ENCODE results near the gene C18orf54.
"Not testable (repeated sequence)": the region's sequence is repeated elsewhere in the genome, so short reads cannot be mapped to it uniquely, and the experiment has no call there.

Gene C18orf54

DNA sequence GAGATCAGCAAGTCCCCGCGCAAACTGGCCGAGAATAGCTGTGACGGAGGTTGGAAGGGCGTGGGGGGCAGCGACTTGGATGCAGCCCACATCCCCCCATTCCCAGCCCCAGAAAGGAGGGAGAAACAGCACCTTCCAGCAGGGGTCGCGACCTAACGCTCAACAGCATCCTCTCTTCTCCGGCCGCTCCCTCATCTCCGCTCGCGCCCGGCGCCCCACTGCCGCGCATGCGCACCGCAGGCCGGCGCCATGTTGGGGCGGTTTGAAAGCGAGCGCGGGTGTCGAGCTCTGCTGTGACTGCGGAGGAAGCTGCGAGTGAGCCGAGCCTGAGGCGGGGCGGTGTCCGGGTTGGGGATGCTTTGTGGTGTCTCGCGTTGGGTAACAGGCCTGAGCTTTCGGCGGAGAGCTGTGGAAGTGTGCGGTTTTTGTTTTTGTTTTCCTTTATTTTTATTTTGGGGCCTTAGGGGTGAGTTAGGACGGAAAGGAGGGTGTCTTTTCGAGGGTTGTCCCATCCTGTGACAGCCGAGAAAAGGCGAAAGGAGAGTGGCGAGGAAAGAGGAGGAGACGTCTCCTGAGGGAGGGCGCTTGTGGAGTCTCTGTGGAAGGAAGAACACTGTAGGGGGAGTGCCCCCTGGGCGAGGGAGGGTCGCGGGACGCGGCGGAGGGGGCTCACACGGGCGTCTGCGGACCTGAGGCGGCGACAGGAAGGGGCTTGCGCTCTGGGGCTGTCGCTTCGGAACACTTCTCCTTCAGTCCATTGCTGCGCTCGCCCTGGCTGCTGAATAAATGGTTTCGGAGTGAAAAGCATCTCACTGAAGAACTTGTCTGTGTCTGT lies at the start of gene C18orf54, which contains the start of gene STARD6:
C18orf54 (plus strand) TSS at position 247 of the 835 bp plus-strand sequence. CDS start 2,667 bp downstream, outside the sequence.
STARD6 (minus strand) TSS at position 199 of the 835 bp plus-strand sequence. CDS start 3,285 bp downstream, outside the sequence.
- DNase-seq (ENCODE audit: low read depth): peak; percentile 80

GRCh38 chr18:54309564-54309963 lies 48.1 kb upstream of the C18orf54 start:
- DNase-seq (ENCODE audit: low read depth): not testable (repeated sequence)

DNA sequence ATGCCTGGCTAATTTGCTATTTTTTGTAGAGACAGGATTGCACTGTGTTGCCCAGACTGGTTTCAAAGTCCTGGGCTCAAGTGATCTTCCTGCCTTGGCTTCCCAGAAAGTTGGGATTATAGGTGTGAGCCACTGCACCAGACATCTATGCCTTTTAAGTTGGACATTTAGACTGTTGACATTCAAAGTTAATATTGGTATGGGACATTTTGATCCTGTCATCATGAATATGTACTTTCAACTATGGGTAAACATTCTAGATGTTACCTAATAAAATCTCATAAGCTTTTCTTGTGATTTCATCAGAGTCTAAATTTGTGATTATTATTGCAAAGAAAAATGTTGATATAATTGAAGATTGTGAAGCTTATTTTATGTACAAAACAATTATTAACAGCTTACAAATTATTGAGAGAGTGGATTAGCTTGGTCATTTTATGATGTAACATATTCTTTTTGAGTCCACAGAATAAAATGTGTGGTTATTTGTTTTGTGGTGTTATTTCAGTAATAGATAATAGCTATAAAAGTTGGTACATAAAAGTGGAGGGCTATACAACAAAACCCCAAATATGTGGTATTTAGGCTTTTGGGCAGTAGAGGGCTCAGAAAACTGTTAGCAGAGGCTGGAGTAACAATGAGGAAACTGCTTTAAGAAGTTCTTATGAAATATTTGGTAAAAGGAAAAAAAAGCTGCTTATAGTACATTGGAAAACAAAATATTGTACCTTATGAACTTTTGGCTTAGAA lies 41.5 kb upstream of the C18orf54 start:
- no peak for DNase-seq (ENCODE audit: low read depth)

GRCh38 chr18:54323561-54323960 lies 34.1 kb upstream of the C18orf54 start:
- DNase-seq (ENCODE audit: low read depth): no peak

- DNase-seq (ENCODE audit: low read depth): no peak
Observed at GRCh38 chr18:54323970-54324369, 33.7 kb upstream of the C18orf54 start.

DNA sequence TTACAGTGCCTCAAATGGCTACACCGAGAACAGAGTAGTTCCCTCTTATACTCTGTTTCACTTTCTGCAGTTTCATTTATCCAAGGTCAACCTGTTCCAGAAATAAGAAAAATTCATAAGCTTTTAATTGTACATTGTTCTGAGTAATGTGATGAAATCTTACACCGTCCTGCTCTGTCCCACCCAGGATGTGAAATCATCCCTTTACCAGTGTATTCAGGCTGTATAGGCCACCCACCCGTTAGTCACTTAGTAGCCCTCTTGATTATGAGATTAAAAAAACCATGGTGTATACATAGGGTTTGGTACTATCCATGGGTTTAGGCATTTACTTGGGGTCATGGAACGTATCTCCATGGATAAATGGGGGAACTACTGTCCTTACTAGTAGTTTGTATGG lies 29.9 kb upstream of the C18orf54 start:
- DNase-seq (ENCODE audit: low read depth): no peak

- no peak for DNase-seq (ENCODE audit: low read depth)
Observed at GRCh38 chr18:54329787-54330186, 27.9 kb upstream of the C18orf54 start.

GRCh38 chr18:54330768-54331548 lies 26.7 kb upstream of the C18orf54 start:
- no peak for DNase-seq (ENCODE audit: low read depth)

- no peak for DNase-seq (ENCODE audit: low read depth)
Observed at GRCh38 chr18:54335638-54336173, 22.0 kb upstream of the C18orf54 start.

DNA sequence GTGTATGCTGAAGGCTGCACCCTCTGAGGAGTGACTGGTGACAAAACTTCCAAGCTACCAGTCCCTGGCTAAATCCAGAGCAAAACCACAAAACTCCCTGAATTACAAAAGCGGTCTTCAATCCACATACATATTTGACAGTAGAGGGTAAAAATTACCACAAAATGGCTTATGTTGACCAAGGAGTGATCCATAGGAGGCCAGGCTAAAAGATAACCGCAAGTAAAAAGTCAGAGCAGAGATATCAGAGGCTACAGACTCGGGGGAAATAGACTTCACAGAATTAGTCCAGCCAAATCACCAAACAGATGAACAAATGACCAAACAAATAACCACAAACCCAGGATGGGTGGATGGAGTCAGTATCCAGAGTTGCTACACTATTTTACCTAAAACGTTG lies 19.5 kb upstream of the C18orf54 start:
- no peak for DNase-seq (ENCODE audit: low read depth)

- no peak for DNase-seq (ENCODE audit: low read depth)
Observed at GRCh38 chr18:54351186-54351585, 6.5 kb upstream of the C18orf54 start.

GRCh38 chr18:54357082-54357659 lies 535 bp upstream of the C18orf54 start:
- no peak for DNase-seq (ENCODE audit: low read depth)

GRCh38 chr18:54358495-54359040 lies 862 bp downstream of the C18orf54 start:
- peak; percentile 9 for DNase-seq (ENCODE audit: low read depth)

DNA sequence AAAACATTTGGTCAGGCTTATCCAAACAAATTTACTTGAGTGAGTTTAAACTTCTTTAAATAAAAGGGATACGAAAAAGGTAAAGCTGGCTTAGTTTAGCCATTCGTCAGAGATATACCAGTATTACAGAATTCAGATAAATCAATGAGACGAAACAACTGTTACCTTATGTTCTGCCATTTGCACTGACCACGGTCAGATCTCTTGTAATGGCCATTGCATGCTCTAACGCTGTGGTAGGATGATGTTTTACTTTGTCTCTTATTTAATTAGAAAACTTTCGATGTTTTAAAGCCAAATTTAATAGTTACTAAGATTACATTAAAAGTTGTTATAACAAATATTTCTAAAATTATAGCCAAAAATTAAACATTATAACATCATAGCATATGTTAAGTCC lies 1.5 kb downstream of the C18orf54 start:
- no peak for DNase-seq (ENCODE audit: low read depth)

DNA sequence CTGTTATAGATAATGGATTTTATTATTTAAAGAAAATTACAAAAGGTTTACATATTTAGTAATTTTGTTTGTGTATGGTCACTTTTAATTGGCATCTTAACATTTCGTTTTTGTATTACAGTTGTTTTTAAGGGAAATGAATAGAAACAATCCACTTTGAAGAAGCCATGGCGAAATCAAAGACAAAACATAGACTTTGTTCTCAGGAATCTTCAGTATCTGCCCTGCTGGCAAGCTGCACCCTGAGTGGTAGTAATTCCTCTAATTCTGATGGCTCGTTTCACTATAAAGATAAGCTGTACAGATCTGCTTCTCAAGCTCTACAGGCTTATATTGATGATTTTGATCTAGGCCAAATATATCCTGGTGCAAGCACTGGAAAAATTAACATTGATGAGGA lies 2.7 kb downstream of the C18orf54 start:
- no peak for DNase-seq (ENCODE audit: low read depth)

DNA sequence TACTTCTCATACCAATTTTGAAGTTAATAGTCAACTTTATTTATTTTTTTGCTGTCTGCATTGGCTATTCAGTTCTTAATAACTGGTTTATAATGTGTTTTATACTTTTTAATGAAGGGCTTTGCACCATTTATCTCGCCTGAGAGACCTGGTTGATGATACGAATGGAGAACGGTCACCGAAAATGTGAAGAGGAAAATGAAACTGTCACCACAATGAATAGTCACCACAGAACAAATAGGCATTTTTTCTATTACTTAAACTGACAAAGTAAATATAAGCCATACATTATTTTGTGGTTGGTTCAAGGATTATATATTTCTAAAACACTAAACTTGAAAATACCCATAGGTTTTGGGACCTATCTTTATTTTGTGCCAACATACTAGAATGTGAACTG lies 20.4 kb downstream of the C18orf54 start:
- no peak for DNase-seq (ENCODE audit: low read depth)

- DNase-seq (ENCODE audit: low read depth): no peak
Observed at GRCh38 chr18:54381640-54382039, 23.9 kb downstream of the C18orf54 start.

GRCh38 chr18:54382076-54382475 lies 24.4 kb downstream of the C18orf54 start:
- no peak for DNase-seq (ENCODE audit: low read depth)

- DNase-seq (ENCODE audit: low read depth): no peak
Observed at GRCh38 chr18:54382733-54383252, 25.1 kb downstream of the C18orf54 start.

GRCh38 chr18:54386043-54386442 lies 28.3 kb downstream of the C18orf54 start:
- DNase-seq (ENCODE audit: low read depth): no peak
